ENCODE measurements around the gene RNF4. TPM values are rescaled to one million over a fixed set of nuclear protein-coding genes. Genes with fewer than 3 reads are reported as not detected.
"Not testable (repeated sequence)": the region's sequence is repeated elsewhere in the genome, so short reads cannot be mapped to it uniquely, and the experiment has no call there.

The RNF4 gene, protein sequence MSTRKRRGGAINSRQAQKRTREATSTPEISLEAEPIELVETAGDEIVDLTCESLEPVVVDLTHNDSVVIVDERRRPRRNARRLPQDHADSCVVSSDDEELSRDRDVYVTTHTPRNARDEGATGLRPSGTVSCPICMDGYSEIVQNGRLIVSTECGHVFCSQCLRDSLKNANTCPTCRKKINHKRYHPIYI
- total RNA-seq, result 35.7 TPM

DNA sequence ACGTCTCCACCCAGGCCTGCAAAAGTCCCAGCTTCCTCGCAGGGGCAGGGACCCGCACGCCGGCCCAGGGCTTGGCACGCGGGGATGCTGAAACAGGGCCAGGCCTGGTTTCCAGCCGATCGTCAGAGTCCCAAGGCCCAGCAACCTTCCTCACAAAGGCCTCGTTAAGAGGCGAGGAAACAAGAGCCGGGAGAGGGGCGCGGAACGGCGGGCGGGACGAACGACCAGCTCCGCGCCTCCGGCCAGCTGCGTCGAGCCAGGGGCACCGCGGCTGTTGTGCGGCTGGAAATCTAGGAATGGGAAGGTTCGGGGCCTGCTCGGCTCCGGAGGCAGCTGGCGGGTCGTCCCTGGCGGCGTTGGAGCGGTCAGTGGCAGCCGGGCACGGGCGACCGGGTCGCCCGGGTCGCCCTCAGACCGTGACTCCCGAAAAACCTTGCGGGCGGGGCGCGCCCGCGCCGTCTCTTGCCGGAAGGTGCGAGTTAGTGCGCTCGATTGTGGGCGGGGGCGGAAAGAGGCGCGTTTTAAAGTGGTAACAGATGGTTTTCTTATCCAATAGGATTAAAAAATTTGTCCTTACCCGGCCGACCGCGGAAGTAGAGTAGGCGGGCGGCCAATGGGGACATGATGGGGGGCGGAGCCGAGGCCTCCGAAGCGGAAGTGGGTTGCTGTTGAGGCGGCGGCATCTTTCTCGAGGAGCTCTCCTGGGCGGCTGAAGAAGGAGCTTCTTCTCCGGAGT is at the start of gene RNF4:
RNF4 (plus strand) TSS at position 651 of the 736 bp plus-strand sequence. CDS start 21,388 bp downstream, outside the sequence.
- DNase-seq, result peak; percentile 99

DNA sequence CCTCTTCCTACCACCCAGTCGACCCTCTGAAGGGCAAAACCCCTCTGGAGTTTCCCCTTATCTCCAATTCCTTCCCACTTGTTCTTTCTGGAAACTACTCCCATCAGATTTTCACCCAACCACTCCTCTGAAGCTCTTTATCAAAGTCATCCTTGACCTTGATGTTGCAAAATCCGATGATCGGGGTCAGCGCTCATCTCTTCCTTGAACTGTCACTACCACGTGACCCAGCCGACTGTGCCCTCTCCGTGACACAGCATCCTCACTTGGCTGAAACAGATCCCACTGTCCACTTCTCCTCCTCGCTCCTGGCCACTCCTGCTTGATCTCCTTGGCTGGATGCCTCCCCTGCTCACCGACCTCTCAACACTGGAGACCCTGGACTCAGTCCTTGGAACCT is 49.1 kb upstream of the RNF4 start:
- no peak for DNase-seq

DNA sequence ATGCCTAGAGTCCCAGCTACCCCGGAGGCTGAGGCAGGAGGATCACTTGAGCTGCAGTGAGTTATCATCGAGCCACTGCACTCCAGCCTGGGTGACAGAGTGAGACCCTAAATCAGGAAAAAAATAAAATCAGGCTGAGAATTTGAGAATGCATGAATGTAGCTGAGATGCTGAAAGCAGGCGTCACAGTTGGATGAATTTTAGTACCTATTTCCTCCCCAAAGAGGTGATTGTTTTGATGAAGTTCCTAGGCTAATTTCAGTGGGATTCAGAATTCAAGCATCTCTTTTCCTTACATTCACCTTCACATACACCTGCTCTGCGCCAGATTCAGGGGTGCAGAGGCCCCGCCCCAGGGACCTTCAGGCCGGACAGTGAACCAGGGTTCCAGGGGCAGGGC is 47.0 kb upstream of the RNF4 start:
- no peak for DNase-seq

DNA sequence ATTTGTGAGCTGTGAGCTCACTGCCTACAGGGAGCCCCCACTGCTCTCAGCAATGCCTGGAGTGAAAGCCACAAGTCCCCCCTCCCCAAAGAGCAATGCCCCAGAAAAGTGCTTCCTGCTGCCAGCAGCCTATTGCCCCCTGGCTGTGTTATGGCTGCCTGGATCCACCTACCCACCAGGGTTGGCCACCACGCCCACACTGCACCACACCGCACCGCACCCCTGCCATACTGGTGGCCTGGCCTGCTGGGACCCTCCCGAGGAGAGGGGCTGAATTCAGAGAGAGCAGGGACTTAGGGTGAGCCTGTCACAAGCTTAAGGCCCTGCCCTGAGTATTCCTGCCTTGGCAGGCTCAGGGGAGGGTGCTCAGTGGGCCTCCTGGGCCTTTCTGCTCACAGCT is 45.8 kb upstream of the RNF4 start:
- no peak for DNase-seq

DNA sequence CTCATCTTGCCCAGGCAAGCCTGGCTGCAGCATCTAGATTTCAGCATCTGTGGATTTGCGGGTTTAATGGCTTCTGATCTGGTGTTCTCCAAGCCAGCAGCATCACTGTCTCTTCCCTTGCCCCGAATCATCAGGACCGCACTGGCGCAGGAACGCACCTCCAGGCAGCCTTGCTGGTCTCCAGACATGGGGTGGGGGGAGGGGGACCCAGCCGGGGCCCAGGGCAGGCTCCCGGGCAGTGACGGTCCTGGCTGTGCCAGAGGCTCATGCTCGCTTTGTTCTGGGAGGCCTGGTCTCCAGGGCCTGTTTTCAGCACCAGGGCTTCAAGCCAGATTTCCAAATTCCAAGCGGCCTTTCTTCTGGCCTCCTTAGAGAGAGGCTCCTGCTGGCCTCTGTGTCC is 45.2 kb upstream of the RNF4 start:
- no peak for DNase-seq

DNA sequence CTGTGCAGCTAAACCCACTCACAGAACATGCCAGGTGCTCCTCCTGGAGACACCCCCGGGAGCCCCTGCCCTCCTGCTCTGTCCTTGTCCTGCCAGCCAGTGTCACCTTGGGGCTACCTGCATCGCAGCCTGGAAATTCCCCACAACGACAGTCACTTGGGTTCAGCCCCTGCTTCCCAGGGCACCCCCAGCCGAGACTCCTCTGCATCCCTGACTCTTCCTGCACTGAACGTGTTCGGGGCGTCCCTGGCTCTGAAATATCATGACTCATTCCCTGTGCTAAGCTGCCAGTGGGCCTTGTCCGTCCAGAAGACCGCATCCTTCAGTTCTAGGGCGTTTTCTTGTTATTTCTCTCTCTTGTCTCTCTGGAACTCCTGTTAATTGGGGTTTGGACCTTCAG is 44.3 kb upstream of the RNF4 start:
- DNase-seq, result no peak

DNA sequence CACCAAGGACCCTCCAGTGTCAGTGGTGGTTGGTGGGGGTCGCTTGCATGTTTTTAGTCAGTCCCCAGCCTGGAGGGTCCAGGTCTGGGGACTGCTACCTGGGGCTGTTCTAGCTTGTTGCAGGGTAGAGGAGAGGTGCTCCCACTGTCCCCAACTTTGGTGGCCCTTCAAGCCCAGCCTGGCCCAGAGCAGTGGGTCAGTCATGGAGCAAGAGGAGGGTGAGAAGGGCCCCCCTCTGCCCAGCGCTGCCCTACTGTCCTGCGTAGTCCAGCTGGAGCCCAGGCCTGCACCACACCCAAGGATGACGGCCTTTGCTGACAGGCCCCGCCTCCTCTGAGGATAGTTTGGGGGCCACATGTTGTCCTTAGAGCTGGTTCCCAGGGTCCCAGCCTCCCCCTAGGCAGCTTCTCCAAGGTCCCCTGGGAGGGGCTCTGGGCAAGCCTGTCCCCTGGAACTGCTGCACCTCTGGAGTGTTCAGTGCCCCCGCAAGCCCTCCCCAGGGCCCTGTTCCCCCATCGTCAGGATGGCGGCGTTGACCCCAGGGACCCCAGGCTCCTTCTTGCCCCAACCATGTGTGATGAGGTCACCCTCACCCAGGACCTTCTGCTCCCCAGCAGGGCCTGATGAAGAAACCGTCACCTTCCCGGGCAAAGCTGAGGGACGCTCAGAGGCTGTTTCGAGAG is 43.4 kb upstream of the RNF4 start:
- DNase-seq, result no peak

DNA sequence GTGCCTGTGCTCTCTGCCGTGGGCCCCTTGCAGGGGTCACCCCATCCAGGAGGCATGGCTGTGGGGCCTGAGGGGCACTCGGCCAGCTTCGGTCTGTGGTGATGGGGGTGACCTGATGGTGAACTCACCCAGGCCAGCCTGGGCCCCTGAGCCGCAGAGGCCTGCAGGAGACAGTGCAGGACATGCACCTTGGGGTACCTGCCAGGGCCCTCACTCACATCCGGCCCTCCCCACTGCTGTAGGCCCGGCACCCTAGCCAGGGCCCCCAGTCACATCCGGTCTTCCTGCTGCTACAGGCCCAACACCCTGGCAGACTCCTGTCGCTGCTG is 42.9 kb upstream of the RNF4 start:
- no peak for DNase-seq

DNA sequence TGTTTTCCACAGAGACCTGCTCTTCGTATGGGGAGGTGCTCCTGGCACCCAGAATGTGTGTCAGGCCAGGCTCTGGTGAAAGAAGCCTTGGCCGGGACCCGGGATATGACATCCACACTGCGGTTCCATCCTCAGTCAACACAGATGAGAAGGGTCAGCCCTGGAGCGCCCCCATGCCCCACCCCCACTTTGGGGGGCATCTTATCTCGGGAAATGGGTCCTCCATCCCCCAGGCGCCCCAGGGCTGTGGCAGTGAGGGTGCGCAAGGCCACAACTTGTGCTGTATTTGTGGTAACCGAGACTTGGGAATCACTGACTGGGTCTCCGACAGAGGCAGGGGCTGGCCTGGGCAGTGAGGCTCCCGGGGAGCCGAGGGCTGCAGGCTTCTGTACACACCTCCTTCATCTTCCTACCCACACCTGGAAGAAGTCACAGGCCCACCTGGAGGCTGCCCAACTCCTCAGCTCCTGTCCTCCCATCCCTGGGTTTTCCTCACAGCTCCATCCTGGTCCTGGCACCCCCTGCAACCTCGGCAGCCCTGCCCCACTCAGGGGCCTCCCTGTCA is 42.1 kb upstream of the RNF4 start:
- no peak for DNase-seq

DNA sequence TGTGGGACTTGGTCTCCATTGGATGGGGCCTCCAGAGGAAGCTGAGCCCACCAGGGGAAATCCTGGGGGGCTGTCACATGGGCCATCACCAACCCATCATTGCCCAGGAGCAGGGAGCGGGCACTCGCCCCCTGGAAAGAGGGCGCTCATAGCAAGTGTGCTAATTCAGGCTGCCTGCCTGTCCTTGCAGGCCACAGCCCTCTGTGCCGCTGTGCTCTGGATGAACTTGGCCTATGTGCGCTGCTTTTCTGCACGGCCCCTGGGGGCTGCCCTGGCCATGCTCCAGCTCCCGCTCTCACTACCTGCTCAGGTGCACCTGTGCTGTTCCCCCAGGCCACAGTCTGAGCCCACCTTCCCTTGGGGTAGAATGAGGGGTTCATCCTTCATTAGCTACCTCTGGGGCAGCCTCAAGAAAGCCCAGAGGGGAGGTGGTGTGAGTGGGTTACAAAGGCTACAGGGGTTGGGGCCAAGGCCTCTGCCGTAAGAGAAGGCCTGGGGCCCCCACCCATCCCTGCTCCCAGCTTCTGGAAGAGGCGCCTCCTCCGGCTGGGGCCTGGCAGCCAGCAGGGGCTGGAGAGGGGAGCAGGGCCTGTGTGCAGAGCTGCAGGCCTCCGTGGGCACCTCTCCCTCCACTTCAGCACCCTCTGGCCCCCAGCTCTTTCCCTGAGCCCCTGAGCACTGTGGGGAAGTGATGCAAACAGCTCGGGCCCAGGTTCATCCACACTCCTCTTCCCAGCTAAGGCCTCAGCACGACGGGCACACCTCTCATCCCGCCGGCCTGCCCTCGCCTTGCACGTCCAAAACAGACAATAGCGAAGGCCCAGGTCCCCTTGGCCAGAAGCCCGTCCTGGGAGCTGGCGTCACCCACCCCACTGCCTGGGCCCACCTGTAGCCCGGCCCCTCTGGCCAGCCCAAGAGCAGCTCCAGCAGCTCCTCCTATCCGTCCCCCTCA is 41.2 kb upstream of the RNF4 start:
- DNase-seq, result no peak

DNA sequence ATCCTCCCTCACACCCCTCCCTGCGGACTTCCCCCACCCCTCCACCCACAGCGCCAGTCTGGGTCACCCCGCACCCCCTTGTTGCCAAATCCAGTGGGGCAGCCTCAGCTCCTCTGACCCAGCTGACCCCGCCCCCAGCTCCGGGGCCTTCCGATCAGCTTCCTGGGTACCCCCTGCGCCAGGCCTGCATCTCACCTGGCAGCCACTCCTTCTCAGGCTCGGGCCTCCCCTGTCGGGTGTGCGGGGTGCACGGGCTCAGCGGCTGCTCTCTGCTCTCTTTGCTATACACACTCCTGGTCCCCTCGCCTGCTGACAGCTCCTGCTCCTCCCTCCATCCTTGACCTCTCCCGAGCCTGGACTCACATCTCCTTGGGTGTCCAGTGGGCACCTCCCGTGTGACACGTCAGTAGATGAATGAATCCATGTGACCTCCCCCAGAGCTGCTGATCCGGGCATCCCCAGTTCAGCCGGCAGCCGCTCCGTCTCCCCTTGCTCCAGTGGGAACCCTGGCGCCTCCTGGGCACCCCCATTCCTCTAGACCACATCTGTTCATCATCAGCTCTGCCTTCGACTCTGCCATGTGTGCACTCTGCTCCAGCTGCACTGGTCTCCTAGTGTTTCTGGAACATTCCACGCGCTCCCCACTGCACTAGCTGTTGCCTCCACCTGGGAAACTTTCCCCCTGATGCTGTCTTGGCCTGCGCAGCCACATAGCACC is 40.3 kb upstream of the RNF4 start:
- no peak for DNase-seq

DNA sequence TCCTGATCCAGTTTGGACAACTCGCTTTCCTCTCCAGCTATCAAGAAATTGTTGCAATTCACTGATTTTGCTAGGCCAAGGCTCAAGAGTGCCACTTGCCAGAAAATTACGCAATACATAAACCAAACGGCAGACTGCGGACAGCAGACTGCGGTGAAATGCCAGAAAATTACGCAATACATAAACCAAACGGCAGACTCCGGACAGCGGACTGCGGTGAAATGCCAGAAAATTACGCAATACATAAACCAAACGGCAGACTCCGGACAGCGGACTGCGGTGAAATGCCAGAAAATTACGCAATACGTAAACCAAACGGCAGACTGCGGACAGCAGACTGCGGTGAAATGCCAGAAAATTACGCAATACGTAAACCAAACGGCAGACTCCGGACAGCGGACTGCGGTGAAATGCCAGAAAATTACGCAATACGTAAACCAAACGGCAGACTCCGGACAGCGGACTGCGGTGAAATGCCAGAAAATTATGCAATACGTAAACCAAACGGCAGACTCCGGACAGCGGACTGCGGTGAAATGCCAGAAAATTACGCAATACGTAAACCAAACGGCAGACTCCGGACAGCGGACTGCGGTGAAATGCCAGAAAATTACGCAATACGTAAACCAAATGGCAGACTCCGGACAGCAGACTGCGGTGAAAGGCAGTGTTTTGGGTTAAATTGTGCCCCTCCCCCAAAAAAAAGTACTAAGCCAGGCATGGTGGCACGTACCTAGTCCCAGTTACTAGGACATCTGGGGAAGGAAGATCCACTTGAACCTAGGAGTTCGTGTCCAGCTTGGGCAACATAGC is 38.8 kb upstream of the RNF4 start:
- not testable (repeated sequence) for DNase-seq

DNA sequence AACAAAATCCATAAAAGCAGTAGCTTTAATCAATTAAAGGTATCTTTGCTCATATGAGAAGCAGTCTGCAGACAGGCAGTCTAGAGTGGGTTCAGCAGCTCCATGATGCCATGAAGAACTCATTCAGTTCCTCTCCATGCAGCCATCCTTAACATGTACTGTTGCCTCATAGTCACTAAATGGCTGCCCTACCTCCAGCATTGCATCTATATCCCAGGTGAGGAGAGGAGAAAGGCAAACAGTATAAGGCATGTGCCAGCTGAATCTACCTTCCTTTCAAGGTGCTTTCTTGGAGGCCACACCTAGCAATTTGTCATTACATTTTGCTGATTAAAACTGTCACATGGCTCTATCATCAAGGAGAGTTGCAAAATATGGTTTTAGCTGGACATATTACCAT is 36.9 kb upstream of the RNF4 start:
- DNase-seq, result no peak

DNA sequence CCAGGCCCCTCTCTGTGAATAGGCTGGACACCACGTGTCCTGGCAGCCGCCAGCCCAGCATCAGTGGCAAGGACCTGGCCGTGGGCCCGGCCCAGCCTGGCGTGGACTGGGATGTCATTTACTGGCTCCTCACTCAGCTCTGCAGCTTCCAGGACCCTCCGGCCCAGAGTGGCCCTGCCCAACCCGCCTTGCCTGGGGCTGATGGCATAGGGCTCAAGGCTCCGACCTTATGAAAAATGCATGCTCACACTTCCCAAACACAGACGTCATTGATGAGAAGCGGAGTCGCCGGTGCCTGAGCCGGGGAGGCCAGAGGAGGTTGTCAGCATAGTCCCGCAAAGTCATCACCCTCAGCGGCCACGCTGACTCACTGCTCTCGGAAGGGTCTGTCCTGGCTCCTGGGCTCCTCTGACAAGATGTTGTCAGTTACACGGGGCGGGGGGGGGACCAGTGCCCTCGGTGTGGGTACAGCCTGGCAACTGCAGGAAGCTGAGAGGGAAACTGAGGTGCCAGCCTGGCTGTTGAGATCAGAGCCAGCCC is 35.8 kb upstream of the RNF4 start:
- peak; percentile 16 for DNase-seq

DNA sequence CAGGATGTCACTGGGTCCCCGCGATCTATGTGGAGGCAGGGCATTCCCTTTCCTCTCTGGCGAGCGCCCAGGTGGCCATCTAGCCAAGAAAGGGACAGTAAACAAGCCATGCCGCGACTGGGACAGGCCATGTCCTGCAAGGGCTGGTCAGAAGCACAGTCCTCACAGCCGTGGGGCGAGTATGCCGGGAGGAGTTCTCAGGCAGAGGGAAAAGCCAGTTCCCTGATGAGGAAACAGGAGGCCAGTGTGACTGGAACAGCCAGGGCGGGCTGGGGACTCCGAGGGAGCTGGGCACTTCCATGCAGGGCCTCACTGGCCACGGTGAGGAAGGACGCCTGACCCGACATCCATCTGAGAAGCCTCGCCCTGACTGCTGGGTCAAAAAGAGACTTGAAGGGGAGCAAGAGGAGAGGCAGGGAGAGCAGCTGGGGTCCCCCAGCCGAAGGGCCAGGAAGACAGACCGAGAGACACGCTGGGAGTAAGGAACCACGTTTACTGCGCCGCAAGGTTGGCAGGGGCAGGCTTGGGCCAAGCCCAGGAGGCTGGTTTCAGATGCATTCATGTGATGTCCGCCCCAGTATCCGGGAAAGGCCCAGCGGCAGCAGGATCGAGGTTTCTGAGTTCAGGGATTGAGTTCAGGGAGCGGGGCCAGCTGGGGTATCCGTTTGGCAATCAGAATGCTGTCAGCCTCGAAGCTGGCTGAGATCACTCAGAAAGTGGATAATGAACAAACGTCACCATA is 35.1 kb upstream of the RNF4 start:
- no peak for DNase-seq

DNA sequence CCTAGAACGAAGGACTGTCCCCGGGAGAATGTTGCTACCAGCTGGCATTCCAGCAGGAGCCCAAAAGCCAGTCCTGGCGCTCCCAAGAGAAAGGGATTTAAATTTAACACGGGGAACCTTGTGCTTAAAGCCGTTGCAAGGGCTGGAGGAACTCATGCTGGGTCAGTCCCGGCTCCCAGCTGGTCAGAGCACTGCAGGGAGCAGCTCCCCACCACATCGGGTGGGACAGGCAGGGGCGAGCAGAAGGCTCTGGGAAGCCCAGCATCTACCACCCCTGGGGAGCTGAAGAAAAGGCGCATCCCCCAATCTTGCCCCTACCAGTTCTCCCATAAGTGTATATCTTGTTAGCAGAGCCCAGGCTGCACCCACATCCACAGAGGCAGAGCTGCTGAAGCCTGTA is 34.5 kb upstream of the RNF4 start:
- no peak for DNase-seq

DNA sequence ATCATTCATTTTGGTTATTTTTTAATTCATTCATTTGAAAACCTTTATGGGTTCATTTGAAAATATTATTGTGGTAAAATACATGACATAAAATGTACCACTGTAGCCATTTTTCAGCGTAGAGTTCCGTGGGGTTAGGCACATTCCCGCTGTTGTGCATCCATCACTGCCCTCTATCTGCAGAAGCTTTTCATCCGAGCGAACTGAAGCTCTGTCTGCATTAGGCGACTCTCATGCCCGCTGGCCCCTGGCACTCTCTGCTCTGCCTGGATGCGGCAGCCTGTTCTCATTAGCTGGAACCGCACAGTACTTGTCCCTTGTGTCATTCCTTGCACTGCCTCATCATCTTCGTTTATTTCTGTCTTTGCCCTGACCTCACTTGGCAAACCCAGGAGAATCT is 32.6 kb upstream of the RNF4 start:
- DNase-seq, result peak; percentile 45

DNA sequence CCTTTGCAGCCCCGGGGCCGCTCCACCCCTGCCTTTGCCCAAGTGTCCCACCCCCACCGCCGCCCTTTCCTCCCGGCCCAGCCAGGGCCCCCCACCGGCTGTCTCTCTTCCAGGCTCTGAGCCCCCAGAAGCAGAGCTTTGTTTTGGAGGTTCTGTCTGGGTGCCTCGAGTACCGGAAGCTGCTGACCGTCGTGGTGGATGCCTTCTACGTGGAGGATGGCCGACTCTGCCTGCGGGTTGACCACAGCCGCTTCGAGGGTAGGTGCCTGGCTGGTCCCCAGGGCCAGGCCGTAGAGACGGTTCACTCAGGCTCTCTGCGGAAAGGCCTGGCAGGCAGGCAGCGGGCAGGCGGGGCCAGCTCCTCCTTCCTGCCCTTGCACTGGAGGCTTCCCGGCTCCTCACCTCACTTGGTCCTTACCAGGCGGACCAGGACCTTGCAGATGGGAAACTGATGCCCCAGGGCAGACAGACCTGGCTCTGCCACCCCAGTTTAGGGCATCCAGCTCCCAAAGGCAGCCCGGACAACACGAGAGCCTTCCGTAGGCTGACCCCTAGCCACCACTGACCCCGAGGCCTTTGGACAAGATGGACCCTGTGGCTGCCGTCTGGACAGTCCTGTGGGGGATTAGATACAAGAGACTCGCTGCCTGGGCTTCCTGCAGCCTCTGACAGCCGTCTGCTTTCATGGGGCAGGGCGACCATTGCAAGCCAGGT is 32.0 kb upstream of the RNF4 start:
- DNase-seq, result no peak

Data from tongue (tissue), 2 donors.